ENCODE data around the gene MAPKBP1. TPM values are rescaled to one million over a fixed set of nuclear protein-coding genes. Genes with fewer than 3 reads are reported as not detected.

Gene MAPKBP1
- total and polyA plus RNA-seq, 9 donors: 7.4 to 14.4 (median 10.3) TPM

DNA sequence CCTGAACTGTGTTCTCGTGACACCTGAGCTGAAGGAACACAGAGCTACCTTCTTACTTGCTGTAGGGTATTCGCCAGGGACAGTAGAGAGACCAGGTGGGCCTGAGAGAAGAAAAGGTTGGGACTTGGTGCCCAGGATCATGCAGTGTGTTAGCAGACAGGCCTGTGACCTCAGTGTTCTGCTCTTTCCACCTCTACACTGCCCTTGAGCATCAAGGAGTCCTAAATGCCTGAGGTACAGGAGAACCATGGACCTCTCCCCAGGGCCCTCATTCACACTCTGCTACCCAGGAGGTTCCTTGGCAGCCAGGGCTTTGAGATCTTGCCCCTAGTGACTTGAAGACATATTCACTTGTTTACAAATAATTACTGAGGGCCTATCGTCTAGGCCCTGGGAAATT is 31.4 kb downstream of the MAPKBP1 start:
- H3K36me3 ChIP-seq (ENCODE audit: control insufficient read depth, insufficient read depth, low read length): peaks cover 9% of the 10 kb centered on the region
- H3K27me3 ChIP-seq (ENCODE audit: control insufficient read depth, insufficient read depth, low read length): no peaks in the 10 kb centered on the region
- H3K9me3 ChIP-seq (replicated peaks; ENCODE audit: control insufficient read depth, low read depth, low read length): no peaks in the 10 kb centered on the region
- no peak overlapping the region for H3K4me3 ChIP-seq (ENCODE audit: low read length)
- no peak for DNase-seq
- no peak overlapping the region for H3K27ac ChIP-seq (ENCODE audit: low read length)
- WGBS (ENCODE audit: insufficient coverage): 80% methylated on average over 1 of the region's 3 CpGs
- peaks cover 6% of the 10 kb centered on the region for H3K4me1 ChIP-seq (ENCODE audit: control insufficient read depth, insufficient read depth, low read length)

DNA sequence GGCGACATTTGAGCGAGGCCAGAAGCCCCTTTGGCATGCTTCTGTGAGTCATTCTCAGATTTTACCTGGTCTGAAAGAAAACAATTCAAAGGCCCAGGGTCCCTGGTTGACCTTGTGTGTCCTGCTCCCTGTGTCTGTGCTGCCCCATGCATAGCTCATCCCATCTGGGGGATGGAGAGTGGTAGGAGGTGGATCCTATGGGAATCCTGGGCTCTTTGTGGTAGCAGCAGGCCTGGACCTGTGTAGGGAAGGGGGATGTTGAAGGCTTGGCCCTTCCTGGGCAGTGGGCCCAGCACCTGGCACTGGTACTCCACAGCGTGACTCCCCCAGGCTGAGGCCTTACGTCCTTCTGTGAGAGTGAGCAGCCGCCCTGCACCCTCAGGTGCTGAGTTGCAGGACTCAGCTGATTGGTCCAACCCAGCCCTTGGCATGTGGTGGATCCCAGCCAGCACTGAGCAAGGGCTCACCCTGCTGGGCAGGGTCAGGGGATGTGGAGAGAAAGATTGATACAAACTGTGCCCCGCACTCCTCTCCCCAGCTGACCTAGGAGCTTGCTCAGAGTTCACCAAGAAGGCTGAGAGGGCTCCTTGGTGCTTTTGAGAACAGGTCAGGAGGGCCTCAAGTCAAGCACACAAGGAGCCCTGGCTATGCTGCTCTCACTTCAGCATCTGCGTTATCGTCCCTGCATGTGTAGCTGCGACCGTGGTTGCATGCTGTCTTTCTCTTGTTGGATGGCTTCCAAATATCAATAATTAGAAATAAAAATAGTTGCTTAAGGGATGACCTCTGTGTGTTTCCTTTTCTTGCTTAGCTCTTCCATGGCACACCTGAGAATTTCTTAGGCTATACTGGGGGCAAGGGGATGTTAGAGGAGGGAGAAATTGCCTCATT is 32.3 kb downstream of the MAPKBP1 start:
- 96% methylated on average over 2 of the region's 10 CpGs for WGBS (ENCODE audit: insufficient coverage)
- Histone ChIP-seq H3K27ac (ENCODE audit: low read length) (no peak overlapping the region), H3K4me1 (ENCODE audit: control insufficient read depth, insufficient read depth, low read length) (peaks cover 9% of the 10 kb centered on the region), H3K4me3 (ENCODE audit: low read length) (no peak overlapping the region), H3K27me3 (ENCODE audit: control insufficient read depth, insufficient read depth, low read length) (no peaks in the 10 kb centered on the region), H3K36me3 (ENCODE audit: control insufficient read depth, insufficient read depth, low read length) (peaks cover 8% of the 10 kb centered on the region), H3K9me3 (replicated peaks; ENCODE audit: control insufficient read depth, low read depth, low read length) (no peaks in the 10 kb centered on the region)
- no peak for DNase-seq

DNA sequence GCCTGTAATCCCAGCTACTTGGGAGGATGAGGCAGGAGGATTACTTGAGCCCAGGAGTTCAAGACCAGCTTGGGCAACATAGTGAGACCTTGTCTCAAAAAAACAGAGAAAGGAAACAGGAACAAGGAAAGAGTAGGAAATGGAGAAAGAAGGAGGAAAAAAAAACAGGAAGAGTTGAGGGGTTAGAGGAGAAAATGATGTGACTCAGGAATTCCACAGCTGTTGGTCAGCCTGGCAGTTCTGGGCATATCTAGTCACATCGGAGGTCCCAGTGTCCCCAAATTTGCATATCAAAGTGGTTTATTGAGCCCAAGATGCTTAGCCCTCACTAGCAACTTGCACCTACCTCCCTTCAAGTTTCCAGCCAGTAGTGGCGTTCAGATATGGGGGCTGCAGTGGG is 34.8 kb downstream of the MAPKBP1 start:
- no peak overlapping the region for H3K27ac ChIP-seq (ENCODE audit: low read length)
- no CpG with 5 or more reads among the region's 2 CpGs for WGBS (ENCODE audit: insufficient coverage)
- H3K9me3 ChIP-seq (replicated peaks; ENCODE audit: control insufficient read depth, low read depth, low read length): no peaks in the 10 kb centered on the region
- peaks cover 29% of the 10 kb centered on the region for H3K36me3 ChIP-seq (ENCODE audit: control insufficient read depth, insufficient read depth, low read length)
- peaks cover 9% of the 10 kb centered on the region for H3K4me1 ChIP-seq (ENCODE audit: control insufficient read depth, insufficient read depth, low read length)
- no peak overlapping the region for H3K4me3 ChIP-seq (ENCODE audit: low read length)
- H3K27me3 ChIP-seq (ENCODE audit: control insufficient read depth, insufficient read depth, low read length): no peaks in the 10 kb centered on the region
- DNase-seq: no peak

DNA sequence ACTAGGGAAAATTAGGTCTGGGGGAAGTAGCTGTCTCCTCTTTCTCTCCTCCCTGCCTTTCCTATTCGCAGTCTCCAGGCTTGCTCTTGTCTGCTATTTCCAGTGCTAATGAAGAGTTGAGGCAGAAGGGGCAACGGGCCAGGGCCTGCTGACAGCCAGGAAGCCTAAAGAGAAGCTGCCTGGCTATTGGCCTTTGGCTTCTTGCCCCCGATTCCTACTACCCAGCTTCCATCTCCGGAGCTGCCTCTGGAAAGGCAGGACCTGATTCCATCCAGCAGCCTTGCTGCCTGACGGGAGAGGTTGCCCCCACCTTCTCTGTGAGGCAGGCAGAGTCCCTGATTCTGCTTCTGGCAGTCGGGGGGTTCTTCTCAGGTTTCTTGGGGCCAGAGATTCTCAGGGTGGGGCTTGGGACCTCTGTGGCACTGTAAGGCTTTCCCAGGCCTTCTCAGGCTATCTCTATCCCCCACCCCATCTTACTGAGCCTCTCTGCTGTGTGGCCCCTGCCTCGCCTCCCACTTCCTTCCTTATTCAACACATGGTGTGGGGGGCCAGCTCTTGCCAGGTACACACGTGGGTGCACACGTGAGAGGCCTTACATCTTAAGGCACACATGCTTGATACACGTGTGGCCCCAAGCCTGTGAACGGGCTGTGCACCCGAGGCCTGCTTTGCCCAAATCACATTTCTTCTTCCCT is 35.4 kb downstream of the MAPKBP1 start:
- Histone ChIP-seq H3K27me3 (ENCODE audit: control insufficient read depth, insufficient read depth, low read length) (no peaks in the 10 kb centered on the region), H3K36me3 (ENCODE audit: control insufficient read depth, insufficient read depth, low read length) (peaks cover 33% of the 10 kb centered on the region), H3K4me1 (ENCODE audit: control insufficient read depth, insufficient read depth, low read length) (peaks cover 8% of the 10 kb centered on the region), H3K4me3 (ENCODE audit: low read length) (no peak overlapping the region), H3K9me3 (replicated peaks; ENCODE audit: control insufficient read depth, low read depth, low read length) (no peaks in the 10 kb centered on the region), H3K27ac (ENCODE audit: low read length) (no peak overlapping the region)
- 64% methylated on average over 8 of the region's 12 CpGs for WGBS (ENCODE audit: insufficient coverage)
- no peak for DNase-seq

DNA sequence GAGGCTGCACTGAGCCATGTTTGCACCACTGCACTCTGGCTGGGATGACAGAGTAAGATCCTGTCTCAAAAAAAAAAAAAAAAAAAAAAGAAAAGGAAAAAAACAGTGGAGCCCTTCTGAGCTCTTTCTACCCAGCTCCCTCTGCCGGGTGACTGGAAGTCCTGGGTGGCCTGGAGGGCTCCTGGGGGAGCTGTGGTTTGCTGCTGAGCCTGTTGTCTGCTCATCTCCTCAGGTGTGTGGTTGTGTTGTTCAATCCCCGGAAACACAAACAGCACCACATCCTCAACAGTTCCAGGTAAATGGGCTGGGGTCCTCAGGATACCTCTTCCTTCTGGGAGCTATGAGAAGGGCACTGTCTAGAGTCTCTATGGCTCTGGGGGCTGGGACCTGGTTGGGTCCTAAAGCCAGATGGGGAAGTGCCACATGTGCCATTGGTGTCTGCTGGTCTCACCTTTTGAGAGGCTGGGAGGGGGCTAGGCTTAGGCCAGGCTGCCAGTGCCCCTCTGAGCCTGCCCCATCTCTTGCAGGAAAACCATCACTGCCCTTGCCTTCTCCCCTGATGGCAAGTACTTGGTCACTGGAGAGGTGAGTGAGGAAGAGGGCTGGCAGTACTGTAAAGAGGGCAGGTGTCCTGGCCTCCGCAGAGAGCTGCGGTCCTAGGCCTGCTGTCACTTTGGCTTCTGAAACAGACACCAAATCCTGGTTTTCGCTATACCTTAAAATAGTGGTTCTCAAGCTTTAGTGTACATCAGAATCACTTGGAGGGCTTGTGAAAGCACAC is 36.6 kb downstream of the MAPKBP1 start:
- Histone ChIP-seq H3K36me3 (ENCODE audit: control insufficient read depth, insufficient read depth, low read length) (peaks cover 43% of the 10 kb centered on the region), H3K9me3 (replicated peaks; ENCODE audit: control insufficient read depth, low read depth, low read length) (no peaks in the 10 kb centered on the region), H3K4me3 (ENCODE audit: low read length) (no peak overlapping the region)

DNA sequence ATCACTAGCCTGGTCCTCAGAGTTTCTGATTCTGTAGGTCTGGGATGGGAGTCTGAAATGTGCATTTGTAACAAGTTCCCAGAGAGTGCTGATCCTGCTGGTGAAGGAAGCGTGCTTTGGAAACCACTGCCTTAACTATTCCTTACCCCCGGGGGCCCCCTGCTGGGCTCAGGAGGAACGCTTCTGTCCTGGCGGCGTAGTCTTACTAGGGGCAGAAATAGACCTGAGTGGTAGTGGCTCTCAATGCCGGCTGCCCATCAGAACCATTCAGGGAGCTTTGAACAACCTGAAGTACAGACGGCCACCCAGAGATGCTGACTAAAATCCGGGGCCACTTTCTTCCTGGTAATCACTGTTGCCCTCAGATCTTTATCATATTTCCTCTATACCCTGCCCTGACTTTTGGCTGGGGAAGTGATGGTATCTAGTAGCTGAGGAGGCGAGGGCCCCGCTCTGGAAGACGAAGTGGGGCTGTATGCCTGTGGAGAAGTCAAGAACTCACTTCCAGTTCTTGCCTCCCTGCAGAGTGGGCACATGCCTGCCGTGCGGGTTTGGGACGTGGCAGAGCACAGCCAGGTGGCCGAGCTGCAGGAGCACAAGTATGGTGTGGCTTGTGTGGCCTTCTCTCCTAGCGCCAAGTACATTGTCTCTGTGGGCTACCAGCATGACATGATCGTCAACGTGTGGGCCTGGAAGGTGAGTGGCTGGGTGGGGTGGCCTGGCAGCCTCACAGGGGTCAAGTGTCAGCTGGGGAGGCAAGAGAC is 37.3 kb downstream of the MAPKBP1 start:
- peak; percentile 90 for DNase-seq
- Histone ChIP-seq H3K27me3 (ENCODE audit: control insufficient read depth, insufficient read depth, low read length) (no peaks in the 10 kb centered on the region), H3K36me3 (ENCODE audit: control insufficient read depth, insufficient read depth, low read length) (peaks cover 47% of the 10 kb centered on the region), H3K27ac (ENCODE audit: low read length) (no peak overlapping the region), H3K9me3 (replicated peaks; ENCODE audit: control insufficient read depth, low read depth, low read length) (no peaks in the 10 kb centered on the region), H3K4me3 (ENCODE audit: low read length) (no peak overlapping the region), H3K4me1 (ENCODE audit: control insufficient read depth, insufficient read depth, low read length) (peaks cover 3% of the 10 kb centered on the region)
- WGBS (ENCODE audit: insufficient coverage): 60% methylated on average over 11 of the region's 18 CpGs

More for the DNA sequence above, 36.6 kb downstream of the MAPKBP1 start:
- H3K27ac ChIP-seq (ENCODE audit: low read length): no peak overlapping the region
- peaks cover 3% of the 10 kb centered on the region for H3K4me1 ChIP-seq (ENCODE audit: control insufficient read depth, insufficient read depth, low read length)
- H3K27me3 ChIP-seq (ENCODE audit: control insufficient read depth, insufficient read depth, low read length): no peaks in the 10 kb centered on the region
- 78% methylated on average over 3 of the region's 5 CpGs for WGBS (ENCODE audit: insufficient coverage)
- DNase-seq: no peak

DNA sequence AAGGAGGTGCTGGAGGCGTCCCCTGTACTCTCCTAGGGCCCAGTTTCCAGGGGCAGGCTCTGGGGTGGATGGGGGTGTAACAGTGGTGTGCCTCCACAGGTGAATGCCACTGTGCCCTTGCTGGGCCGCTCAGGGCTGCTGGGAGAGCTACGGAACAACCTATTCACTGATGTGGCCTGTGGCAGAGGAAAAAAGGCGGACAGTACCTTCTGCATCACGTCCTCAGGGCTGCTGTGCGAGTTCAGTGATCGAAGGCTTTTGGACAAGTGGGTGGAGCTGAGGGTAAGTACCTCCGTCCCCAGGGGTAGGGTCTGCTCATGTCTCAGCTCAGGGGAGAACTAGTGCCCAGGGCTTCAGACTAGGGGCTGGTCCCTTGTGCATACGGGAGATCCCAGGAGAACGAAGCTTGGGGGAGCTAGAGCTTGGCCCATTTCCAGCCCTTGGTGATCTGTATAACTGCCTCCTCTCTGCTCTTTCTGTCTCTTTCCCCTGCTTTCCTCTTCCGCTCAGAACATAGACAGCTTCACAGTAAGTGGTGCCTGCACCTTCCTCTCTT is 38.6 kb downstream of the MAPKBP1 start:
- H3K4me3 ChIP-seq (ENCODE audit: low read length): no peak overlapping the region
- H3K27me3 ChIP-seq (ENCODE audit: control insufficient read depth, insufficient read depth, low read length): no peaks in the 10 kb centered on the region
- DNase-seq: no peak
- peaks cover 3% of the 10 kb centered on the region for H3K4me1 ChIP-seq (ENCODE audit: control insufficient read depth, insufficient read depth, low read length)
- WGBS (ENCODE audit: insufficient coverage): 89% methylated on average over 10 of the region's 11 CpGs
- H3K36me3 ChIP-seq (ENCODE audit: control insufficient read depth, insufficient read depth, low read length): peaks cover 55% of the 10 kb centered on the region
- no peak overlapping the region for H3K27ac ChIP-seq (ENCODE audit: low read length)
- no peaks in the 10 kb centered on the region for H3K9me3 ChIP-seq (replicated peaks; ENCODE audit: control insufficient read depth, low read depth, low read length)

DNA sequence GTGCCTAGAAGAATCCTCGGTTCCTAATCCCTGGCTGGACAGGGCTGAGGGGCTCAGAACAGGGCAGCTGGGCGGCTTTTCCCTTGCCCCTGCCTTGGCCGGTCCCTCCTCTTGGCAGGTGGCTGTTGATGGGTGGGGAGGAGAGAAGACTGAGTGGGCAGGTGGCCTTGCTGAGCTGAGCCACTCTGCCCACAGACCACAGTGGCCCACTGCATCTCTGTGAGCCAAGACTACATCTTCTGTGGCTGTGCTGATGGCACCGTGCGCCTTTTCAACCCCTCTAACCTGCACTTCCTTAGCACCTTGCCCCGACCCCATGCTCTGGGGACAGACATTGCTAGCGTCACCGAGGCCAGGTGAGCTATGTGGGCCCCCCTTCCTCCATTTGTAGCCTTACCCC is 39.1 kb downstream of the MAPKBP1 start:
- no peak overlapping the region for H3K4me3 ChIP-seq (ENCODE audit: low read length)
- H3K27ac ChIP-seq (ENCODE audit: low read length): no peak overlapping the region
- H3K27me3 ChIP-seq (ENCODE audit: control insufficient read depth, insufficient read depth, low read length): no peaks in the 10 kb centered on the region
- no peak for DNase-seq
- H3K4me1 ChIP-seq (ENCODE audit: control insufficient read depth, insufficient read depth, low read length): peaks cover 3% of the 10 kb centered on the region
- no peaks in the 10 kb centered on the region for H3K9me3 ChIP-seq (replicated peaks; ENCODE audit: control insufficient read depth, low read depth, low read length)
- H3K36me3 ChIP-seq (ENCODE audit: control insufficient read depth, insufficient read depth, low read length): peaks cover 60% of the 10 kb centered on the region
- 100% methylated on average over 3 of the region's 8 CpGs for WGBS (ENCODE audit: insufficient coverage)

DNA sequence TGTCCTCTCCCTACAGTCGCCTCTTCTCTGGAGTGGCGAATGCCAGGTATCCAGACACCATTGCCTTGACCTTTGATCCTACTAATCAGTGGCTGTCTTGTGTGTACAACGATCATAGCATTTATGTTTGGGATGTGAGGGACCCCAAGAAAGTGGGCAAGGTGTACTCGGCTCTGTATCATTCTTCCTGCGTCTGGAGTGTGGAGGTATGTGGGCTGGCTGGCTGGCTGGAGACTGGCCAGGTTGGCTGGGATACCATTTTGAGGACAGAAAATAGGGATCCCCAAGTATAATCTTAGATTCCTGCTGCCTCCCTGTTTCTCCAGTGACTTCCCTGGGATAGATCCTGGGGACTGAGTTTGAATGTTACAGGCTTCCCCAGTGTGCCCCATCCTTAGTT is 40.2 kb downstream of the MAPKBP1 start:
- no peaks in the 10 kb centered on the region for H3K9me3 ChIP-seq (replicated peaks; ENCODE audit: control insufficient read depth, low read depth, low read length)
- no CpG with 5 or more reads among the region's 5 CpGs for WGBS (ENCODE audit: insufficient coverage)
- H3K4me1 ChIP-seq (ENCODE audit: control insufficient read depth, insufficient read depth, low read length): peaks cover 3% of the 10 kb centered on the region
- H3K27ac ChIP-seq (ENCODE audit: low read length): no peak overlapping the region
- H3K27me3 ChIP-seq (ENCODE audit: control insufficient read depth, insufficient read depth, low read length): no peaks in the 10 kb centered on the region
- peaks cover 67% of the 10 kb centered on the region for H3K36me3 ChIP-seq (ENCODE audit: control insufficient read depth, insufficient read depth, low read length)
- DNase-seq: no peak
- H3K4me3 ChIP-seq (ENCODE audit: low read length): no peak overlapping the region

Measured in muscle of leg (tissue), 11 donors.